Measurements from ENCODE around the gene LRRC43. TPM values are rescaled to one million over a fixed set of nuclear protein-coding genes. Genes with fewer than 3 reads are reported as not detected.
A peak's percentile ranks its signal among the peaks of the same experiment; 100 is the strongest.

The LRRC43 gene
- total and polyA plus RNA-seq, 10 of the 15 experiments (the other 5 are each of a cell fraction or from before 2014, with no cell fraction given): 0.23 TPM; not detected in 9

DNA sequence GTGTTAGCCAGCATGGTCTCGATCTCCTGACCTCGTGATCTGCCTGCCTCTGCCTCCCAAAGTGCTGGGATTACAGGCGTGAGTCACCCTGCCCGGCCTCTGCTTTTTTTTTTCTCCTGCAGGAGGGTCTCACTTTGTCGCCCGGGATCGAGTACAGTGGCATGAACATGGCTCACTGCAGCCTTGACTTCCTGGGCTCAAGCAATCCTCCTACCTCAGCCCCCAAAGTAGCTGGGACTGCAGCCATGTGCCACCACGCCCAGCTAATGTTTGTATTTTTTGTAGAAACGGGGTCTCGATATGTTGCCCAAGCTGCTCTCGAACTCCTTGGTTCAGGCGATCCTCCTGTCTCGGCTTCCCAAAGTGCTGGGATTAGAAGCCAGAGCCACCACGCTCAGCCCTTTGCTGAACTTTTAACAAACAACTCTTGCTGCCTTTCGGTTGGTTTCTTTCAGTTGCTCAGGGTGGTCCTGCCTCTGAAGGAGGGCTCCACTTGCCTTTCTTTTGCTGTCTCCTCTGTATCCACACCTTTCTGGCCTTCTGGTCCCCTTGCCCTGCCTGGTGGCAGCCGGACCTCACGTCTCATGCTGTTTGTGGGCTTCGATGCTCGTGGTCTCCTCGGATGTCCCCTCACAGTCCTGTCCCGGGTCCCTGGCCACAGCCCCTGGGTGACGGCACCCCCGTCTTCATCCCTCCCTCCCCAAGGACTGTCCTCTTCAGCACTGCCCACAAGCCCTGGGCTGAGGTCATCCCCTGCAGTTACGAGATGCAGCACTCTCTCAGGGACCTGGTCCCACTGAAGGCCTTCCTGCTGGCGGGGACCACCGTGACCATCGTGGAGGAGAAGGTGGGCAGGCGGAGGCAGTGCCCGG, 16.8 kb downstream of the LRRC43 start (continued):
- TF ChIP-seq, protein P1, sequence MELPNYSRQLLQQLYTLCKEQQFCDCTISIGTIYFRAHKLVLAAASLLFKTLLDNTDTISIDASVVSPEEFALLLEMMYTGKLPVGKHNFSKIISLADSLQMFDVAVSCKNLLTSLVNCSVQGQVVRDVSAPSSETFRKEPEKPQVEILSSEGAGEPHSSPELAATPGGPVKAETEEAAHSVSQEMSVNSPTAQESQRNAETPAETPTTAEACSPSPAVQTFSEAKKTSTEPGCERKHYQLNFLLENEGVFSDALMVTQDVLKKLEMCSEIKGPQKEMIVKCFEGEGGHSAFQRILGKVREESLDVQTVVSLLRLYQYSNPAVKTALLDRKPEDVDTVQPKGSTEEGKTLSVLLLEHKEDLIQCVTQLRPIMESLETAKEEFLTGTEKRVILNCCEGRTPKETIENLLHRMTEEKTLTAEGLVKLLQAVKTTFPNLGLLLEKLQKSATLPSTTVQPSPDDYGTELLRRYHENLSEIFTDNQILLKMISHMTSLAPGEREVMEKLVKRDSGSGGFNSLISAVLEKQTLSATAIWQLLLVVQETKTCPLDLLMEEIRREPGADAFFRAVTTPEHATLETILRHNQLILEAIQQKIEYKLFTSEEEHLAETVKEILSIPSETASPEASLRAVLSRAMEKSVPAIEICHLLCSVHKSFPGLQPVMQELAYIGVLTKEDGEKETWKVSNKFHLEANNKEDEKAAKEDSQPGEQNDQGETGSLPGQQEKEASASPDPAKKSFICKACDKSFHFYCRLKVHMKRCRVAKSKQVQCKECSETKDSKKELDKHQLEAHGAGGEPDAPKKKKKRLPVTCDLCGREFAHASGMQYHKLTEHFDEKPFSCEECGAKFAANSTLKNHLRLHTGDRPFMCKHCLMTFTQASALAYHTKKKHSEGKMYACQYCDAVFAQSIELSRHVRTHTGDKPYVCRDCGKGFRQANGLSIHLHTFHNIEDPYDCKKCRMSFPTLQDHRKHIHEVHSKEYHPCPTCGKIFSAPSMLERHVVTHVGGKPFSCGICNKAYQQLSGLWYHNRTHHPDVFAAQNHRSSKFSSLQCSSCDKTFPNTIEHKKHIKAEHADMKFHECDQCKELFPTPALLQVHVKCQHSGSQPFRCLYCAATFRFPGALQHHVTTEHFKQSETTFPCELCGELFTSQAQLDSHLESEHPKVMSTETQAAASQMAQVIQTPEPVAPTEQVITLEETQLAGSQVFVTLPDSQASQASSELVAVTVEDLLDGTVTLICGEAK (IDR thresholded peaks at IDR 0.05; ENCODE audit: borderline replicate concordance): no peak
- TF ChIP-seq, protein P2, sequence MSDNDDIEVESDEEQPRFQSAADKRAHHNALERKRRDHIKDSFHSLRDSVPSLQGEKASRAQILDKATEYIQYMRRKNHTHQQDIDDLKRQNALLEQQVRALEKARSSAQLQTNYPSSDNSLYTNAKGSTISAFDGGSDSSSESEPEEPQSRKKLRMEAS (IDR thresholded peaks at IDR 0.05; ENCODE audit: low read depth, low read length): no peak
- TF ChIP-seq ZSCAN29 (IDR thresholded peaks at IDR 0.05): no peak
- no peak for TF ChIP-seq MYB (IDR thresholded peaks at IDR 0.05; ENCODE audit: borderline replicate concordance, low read depth, low read length)
- TF ChIP-seq WRNIP1 (IDR thresholded peaks at IDR 0.05; ENCODE audit: borderline replicate concordance, low read depth, low read length): no peak

DNA sequence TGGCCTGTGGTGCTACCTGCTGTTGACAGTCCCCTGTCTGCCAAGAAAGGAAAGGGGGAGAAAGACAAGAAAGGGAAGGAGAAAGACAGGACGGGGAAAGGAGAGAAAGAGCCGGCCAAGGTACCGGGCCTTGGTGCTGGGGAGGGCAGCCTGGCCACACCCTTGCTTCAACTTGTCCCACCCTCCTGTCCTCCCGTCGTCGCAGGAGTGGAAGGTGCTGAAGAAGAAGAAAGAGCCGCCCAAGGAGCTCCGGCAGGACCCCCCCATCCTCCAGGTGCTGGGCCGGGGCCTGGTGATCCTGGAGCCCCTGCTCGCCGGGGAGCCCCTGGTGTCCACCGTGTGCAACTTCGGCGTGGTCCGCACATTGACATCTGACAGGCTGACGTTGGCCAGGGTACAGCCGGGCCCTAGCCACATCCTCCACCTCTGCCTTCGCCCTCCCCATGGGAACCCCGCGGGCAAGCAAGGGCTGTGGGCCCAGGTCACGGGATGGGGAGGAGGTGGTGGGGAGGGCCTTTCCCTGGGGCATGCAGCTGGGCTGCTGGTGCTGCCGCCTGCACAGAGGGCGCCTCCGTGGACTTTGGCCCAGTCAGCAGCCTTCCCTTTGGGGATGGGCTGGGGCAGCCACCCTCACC, 17.7 kb downstream of the LRRC43 start:
- DNase-seq (ENCODE audit: low read depth, low spot score): no peak
- SMC1A ChIA-PET (ENCODE audit: uncharacterized antibody, unreplicated experiment): no interaction called here
- in situ Hi-C loops (cut with MboI): no loop called here

More for the DNA sequence above, 17.7 kb downstream of the LRRC43 start:
- Histone ChIP-seq H3K9ac (ENCODE audit: control insufficient read depth, insufficient read depth, low read length) (no peak overlapping the region), H3K27ac (ENCODE audit: control insufficient read depth, insufficient read depth) (no peak overlapping the region), H4K20me1 (ENCODE audit: control insufficient read depth, insufficient read depth) (no peaks in the 10 kb centered on the region; the same call in 1 of the 2 replicates), H3K79me2 (ENCODE audit: control insufficient read depth, insufficient read depth, low read length) (no peaks in the 10 kb centered on the region), H3K36me3 (ENCODE audit: control insufficient read depth in 2 of 2, insufficient read depth in 2 of 2, low read length in 1 of 2) (no peaks in the 10 kb centered on the region), H3K4me3 (no peak overlapping the region), H3K4me2 (ENCODE audit: control insufficient read depth, insufficient read depth) (no peak overlapping the region), H3K4me1 (ENCODE audit: control insufficient read depth, insufficient read depth, low read length) (no peaks in the 10 kb centered on the region), H3K9me3 (replicated peaks; ENCODE audit: control insufficient read depth, insufficient read depth, low read length) (no peaks in the 10 kb centered on the region; the same call in 2 of the 3 replicates), H2AFZ (ENCODE audit: control insufficient read depth, low read depth, low read length) (no peak overlapping the region), H3K27me3 (replicated peaks in 1 of 2; ENCODE audit: control insufficient read depth in 2 of 2, insufficient read depth in 2 of 2, low read length in 1 of 2) (peaks cover 0 to 5% of the 10 kb centered on the region in 2 experiments; a peak in 3 of 4 replicates)
- FAIRE-seq: no peak
- no peak for ATAC-seq
- ChIA-PET CTCF (no interaction called here), RAD21 (ENCODE audit: unreplicated experiment) (no interaction called here), POLR2A (no interaction called here)
- BruUV-seq (replicated peaks): no TSS peak
- intact Hi-C loops (cut with micrococcal nuclease; ENCODE audit: unreplicated experiment): no loop called here
- 42% methylated on average over 24 of the region's 24 CpGs for WGBS (ENCODE audit: insufficient coverage, insufficient replicate concordance, low lambda C conversion rate, missing lambda C conversion rate)
- TF ChIP-seq, protein P3, sequence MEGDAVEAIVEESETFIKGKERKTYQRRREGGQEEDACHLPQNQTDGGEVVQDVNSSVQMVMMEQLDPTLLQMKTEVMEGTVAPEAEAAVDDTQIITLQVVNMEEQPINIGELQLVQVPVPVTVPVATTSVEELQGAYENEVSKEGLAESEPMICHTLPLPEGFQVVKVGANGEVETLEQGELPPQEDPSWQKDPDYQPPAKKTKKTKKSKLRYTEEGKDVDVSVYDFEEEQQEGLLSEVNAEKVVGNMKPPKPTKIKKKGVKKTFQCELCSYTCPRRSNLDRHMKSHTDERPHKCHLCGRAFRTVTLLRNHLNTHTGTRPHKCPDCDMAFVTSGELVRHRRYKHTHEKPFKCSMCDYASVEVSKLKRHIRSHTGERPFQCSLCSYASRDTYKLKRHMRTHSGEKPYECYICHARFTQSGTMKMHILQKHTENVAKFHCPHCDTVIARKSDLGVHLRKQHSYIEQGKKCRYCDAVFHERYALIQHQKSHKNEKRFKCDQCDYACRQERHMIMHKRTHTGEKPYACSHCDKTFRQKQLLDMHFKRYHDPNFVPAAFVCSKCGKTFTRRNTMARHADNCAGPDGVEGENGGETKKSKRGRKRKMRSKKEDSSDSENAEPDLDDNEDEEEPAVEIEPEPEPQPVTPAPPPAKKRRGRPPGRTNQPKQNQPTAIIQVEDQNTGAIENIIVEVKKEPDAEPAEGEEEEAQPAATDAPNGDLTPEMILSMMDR (IDR thresholded peaks at IDR 0.05 in 2 of 3, conservative IDR thresholded peaks at IDR 0.05 in 1 of 3; ENCODE audit: control insufficient read depth in 2 of 3, extremely low read depth in 1 of 3, insufficient read depth in 1 of 3, low read depth in 3 of 3, low read length in 3 of 3): 0 out of 6 replicates have a peak, but pooled peaks of 1 of the 3 experiments have one; percentile 1
- peak in 1 of 2 experiments; percentile 20; a peak in 1 of 4 replicates for TF ChIP-seq BHLHE40 (IDR thresholded peaks at IDR 0.05; ENCODE audit: borderline replicate concordance in 1 of 2, low read depth in 2 of 2, low read length in 1 of 2)
- TF ChIP-seq ZBED1 (IDR thresholded peaks at IDR 0.05; ENCODE audit: borderline replicate concordance): no peak

Data from GM12878 (cell line).